ENCODE data around the gene SLC15A1. TPM values are rescaled to one million over a fixed set of nuclear protein-coding genes. Genes with fewer than 3 reads are reported as not detected.
"Not testable (repeated sequence)": the region's sequence is repeated elsewhere in the genome, so short reads cannot be mapped to it uniquely, and the experiment has no call there.

The SLC15A1 gene
- total RNA-seq, 1 donor from 2014 or later, result 0.11 TPM

DNA sequence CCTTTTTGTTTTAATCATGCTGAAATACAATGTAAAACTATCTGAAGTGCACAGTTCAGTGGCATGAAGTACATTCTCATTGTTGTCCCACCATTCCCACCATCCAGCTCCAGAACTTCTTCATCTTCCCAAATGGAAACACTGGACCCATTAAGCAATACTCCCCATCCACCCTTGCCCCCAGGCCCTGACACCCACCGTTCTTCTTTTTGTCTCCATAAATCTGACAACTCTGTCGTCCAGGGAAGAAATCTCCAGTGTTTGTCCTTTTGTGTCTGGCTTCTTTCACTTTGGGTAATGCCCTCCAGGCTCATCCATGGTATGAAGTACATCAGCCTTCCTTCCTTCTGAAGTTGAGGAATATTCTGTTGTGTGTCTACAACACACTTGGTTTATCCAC, 2.6 kb upstream of the SLC15A1 start:
- no peak overlapping the region for H3K4me3 Mint-ChIP-seq (ENCODE audit: unreplicated experiment)
- DNase-seq (ENCODE audit: extremely low spot score, unreplicated experiment), result no peak
- peaks cover 5% of the 10 kb centered on the region for H3K36me3 Mint-ChIP-seq (ENCODE audit: unreplicated experiment)
- peaks cover 12% of the 10 kb centered on the region for H3K9me3 Mint-ChIP-seq (ENCODE audit: unreplicated experiment)
- no peak overlapping the region for H3K27ac Mint-ChIP-seq (ENCODE audit: unreplicated experiment)
- TF ChIP-seq, protein P1, sequence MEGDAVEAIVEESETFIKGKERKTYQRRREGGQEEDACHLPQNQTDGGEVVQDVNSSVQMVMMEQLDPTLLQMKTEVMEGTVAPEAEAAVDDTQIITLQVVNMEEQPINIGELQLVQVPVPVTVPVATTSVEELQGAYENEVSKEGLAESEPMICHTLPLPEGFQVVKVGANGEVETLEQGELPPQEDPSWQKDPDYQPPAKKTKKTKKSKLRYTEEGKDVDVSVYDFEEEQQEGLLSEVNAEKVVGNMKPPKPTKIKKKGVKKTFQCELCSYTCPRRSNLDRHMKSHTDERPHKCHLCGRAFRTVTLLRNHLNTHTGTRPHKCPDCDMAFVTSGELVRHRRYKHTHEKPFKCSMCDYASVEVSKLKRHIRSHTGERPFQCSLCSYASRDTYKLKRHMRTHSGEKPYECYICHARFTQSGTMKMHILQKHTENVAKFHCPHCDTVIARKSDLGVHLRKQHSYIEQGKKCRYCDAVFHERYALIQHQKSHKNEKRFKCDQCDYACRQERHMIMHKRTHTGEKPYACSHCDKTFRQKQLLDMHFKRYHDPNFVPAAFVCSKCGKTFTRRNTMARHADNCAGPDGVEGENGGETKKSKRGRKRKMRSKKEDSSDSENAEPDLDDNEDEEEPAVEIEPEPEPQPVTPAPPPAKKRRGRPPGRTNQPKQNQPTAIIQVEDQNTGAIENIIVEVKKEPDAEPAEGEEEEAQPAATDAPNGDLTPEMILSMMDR (IDR thresholded peaks at IDR 0.05), result no peak
- peaks cover 63% of the 10 kb centered on the region for H3K27me3 Mint-ChIP-seq (ENCODE audit: unreplicated experiment)
- peaks cover 9% of the 10 kb centered on the region for H3K4me1 Mint-ChIP-seq (ENCODE audit: unreplicated experiment)

DNA sequence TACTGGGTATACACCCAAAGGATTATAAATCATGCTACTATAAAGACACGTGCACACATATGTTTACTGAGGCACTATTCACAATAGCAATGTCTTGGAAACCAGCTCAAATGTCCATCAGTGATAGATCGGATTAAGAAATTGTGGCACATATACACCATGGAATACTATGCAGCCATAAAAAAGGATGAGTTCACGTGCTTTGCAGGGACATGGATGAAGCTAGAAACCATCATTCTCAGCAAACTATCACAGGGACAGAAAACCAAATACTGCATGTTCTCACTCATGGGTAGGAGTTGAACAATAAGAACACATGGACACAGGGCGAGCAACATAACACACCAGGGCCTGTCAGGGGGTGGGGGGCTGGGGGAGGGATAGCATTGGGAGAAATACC, 2.0 kb upstream of the SLC15A1 start:
- H3K27ac Mint-ChIP-seq (ENCODE audit: unreplicated experiment); H3K4me1 Mint-ChIP-seq (ENCODE audit: unreplicated experiment); H3K4me3 Mint-ChIP-seq (ENCODE audit: unreplicated experiment); H3K36me3 Mint-ChIP-seq (ENCODE audit: unreplicated experiment); DNase-seq (ENCODE audit: extremely low spot score, unreplicated experiment): not testable (repeated sequence)
- Mint-ChIP-seq H3K9me3 (ENCODE audit: unreplicated experiment) (peaks cover 12% of the 10 kb centered on the region), H3K27me3 (ENCODE audit: unreplicated experiment) (peaks cover 67% of the 10 kb centered on the region)

DNA sequence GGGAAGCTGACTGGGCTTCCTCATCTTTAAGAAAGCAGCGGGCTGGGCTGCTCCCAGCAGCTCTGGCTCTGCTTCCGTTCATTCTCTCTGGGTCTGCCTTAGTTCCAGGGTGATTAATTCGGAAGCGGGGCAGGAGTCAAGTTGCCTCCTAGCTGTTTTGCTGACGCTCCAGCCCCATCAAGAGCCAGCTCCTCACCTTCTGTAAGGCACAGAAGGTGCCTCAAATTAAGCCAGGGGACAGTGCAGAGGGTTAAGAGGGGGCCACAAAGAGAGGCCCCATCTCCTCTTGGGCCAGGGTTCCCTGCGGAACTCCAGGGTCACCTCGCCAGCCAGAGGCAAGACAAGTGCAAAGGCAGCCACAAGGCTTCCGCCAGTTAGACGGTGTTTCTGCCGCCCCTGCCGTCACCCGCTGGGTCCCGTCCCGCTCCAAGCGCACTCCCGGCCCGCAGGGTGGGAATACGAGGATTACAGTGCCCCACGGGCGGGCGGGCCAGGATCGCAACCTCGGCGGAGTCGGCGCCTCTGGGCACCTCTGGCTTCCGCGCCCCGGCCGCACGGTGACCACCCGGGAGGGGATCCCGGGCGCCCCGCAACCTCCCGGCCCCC, 508 bp downstream of the SLC15A1 start:
- Mint-ChIP-seq H3K9me3 (ENCODE audit: unreplicated experiment) (peaks cover 12% of the 10 kb centered on the region), H3K27ac (ENCODE audit: unreplicated experiment) (no peak overlapping the region), H3K4me1 (ENCODE audit: unreplicated experiment) (peaks cover 9% of the 10 kb centered on the region), H3K36me3 (ENCODE audit: unreplicated experiment) (peaks cover 5% of the 10 kb centered on the region), H3K4me3 (ENCODE audit: unreplicated experiment) (peak overlapping the region; percentile 57), H3K27me3 (ENCODE audit: unreplicated experiment) (peaks cover 77% of the 10 kb centered on the region)
- DNase-seq (ENCODE audit: extremely low spot score, unreplicated experiment), result no peak
- TF ChIP-seq, protein P1 (IDR thresholded peaks at IDR 0.05), result no peak

DNA sequence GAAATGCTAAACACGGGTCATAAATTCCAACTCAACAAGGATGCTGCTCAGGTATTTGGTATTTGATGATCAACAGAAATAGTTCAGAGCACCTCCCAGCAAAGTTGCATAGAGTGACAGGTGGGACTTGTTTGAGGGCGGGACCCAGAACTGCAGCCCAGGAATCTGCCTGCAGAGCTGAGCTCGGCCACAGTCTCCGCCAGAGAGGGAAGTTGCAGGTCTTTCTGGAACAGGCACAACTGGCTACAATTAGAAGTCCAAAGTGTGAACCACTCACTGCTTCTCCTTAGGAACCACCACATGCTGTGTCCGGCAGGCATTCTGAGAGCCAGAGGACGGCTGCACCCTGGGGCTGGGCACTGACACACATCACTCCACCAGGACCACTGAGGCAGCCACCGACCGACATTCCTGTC, 1.1 kb downstream of the SLC15A1 start:
- no peak overlapping the region for H3K4me3 Mint-ChIP-seq (ENCODE audit: unreplicated experiment)
- TF ChIP-seq, protein P1 (IDR thresholded peaks at IDR 0.05), result no peak
- H3K4me1 Mint-ChIP-seq (ENCODE audit: unreplicated experiment), result peaks cover 9% of the 10 kb centered on the region
- DNase-seq (ENCODE audit: extremely low spot score, unreplicated experiment), result no peak
- H3K9me3 Mint-ChIP-seq (ENCODE audit: unreplicated experiment), result peaks cover 12% of the 10 kb centered on the region
- peaks cover 5% of the 10 kb centered on the region for H3K36me3 Mint-ChIP-seq (ENCODE audit: unreplicated experiment)
- peaks cover 72% of the 10 kb centered on the region for H3K27me3 Mint-ChIP-seq (ENCODE audit: unreplicated experiment)
- H3K27ac Mint-ChIP-seq (ENCODE audit: unreplicated experiment), result no peak overlapping the region

DNA sequence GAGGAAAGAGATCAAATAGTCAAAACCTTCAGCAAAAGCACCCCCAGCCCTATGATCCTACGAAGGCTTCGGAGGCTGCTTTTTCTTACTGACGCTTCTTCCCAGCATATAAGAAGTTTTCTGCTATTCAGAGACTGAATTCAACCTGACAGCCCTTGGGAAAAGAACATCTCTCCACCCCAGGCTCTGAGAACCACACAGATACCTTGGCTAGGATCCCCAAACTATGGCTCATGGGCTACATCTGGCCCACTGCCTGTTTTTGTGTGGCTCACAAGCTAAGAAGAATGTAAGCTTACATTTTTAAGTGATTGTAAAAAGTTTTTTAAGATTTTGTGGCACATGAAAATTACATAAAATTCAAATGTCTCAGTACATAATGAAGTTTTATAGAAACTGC, 3.0 kb downstream of the SLC15A1 start:
- Mint-ChIP-seq H3K27ac (ENCODE audit: unreplicated experiment) (no peak overlapping the region), H3K36me3 (ENCODE audit: unreplicated experiment) (peaks cover 5% of the 10 kb centered on the region), H3K27me3 (ENCODE audit: unreplicated experiment) (peaks cover 59% of the 10 kb centered on the region), H3K4me3 (ENCODE audit: unreplicated experiment) (no peak overlapping the region), H3K4me1 (ENCODE audit: unreplicated experiment) (peaks cover 9% of the 10 kb centered on the region), H3K9me3 (ENCODE audit: unreplicated experiment) (peaks cover 10% of the 10 kb centered on the region)
- TF ChIP-seq, protein P1 (IDR thresholded peaks at IDR 0.05), result no peak
- DNase-seq (ENCODE audit: extremely low spot score, unreplicated experiment), result no peak

Data from osteocyte (in vitro differentiated cells).